Aorta (tissue), 5 donors: ENCODE results near the gene HSD3B7. TPM values are rescaled to one million over a fixed set of nuclear protein-coding genes. Genes with fewer than 3 reads are reported as not detected.

Source experiments
- ATAC-seq: fragments of 200-7000 bp; cut with Tn5 transposase; one replicate; pipeline ENCODE4 v1.9.1; 2022; ENCODE audit warnings: moderate library complexity; ENCODE audit not compliant: low FRiP score
- DNase-seq, 2 donors: peaks; one replicate each; pipeline ENCODE4 v3.0.0-alpha.2; 2020
- H3K27ac ChIP-seq, 2 donors: one replicate each; pipeline ENCODE4 v1.5.1; 2013; ENCODE audit warnings: low read length in 2 of 2, mild to moderate bottlenecking in 2 of 2, moderate library complexity in 2 of 2, control low read depth in 1 of 2, inconsistent platforms in 1 of 2, low read depth in 1 of 2
- H3K27me3 ChIP-seq, 2 donors: one replicate each; pipeline ENCODE4 v1.6.1; 2013; ENCODE audit warnings: control low read depth in 1 of 2, low read length in 1 of 2, mild to moderate bottlenecking in 1 of 2, moderate library complexity in 1 of 2; ENCODE audit not compliant: insufficient read depth in 2 of 2, control insufficient read depth in 1 of 2
- H3K36me3 ChIP-seq, 2 donors: one replicate each; pipeline ENCODE4 v1.6.1; 2013; ENCODE audit warnings: control low read depth in 1 of 2, low read length in 1 of 2, mild to moderate bottlenecking in 1 of 2; ENCODE audit not compliant: insufficient read depth in 2 of 2, control insufficient read depth in 1 of 2
- H3K4me1 ChIP-seq, 2 donors: one replicate each; pipeline ENCODE4 v1.6.1; 2013; ENCODE audit warnings: low read length in 2 of 2, control low read depth in 1 of 2, mild to moderate bottlenecking in 1 of 2, moderate library complexity in 1 of 2; ENCODE audit not compliant: insufficient read depth in 2 of 2, control insufficient read depth in 1 of 2
- H3K4me3 ChIP-seq, 2 donors: one replicate each; pipeline ENCODE4 v1.5.1; 2013; ENCODE audit warnings: low read length in 2 of 2, control low read depth in 1 of 2, mild to moderate bottlenecking in 1 of 2
- H3K9me3 ChIP-seq: one replicate; pipeline ENCODE4 v1.6.1; 2013; ENCODE audit warnings: mild to moderate bottlenecking, low read length; ENCODE audit not compliant: control insufficient read depth
- WGBS, 2 donors: extraction: QIAGEN DNeasy Blood & Tissue Kit; methylation state at CpG; one replicate each; pipeline ENCODE4 v1.1.7; 2013; 5-methylcytosine and 5-hydroxymethylcytosine counted together
- intact Hi-C, 2 donors: fragments of 100-400 bp; cut with DNase I; formaldehyde crosslinking; loops; one replicate each; pipeline versions ENCODE4 v1.14.2 to v1.15.0; 2022
- polyA plus RNA-seq, 2 donors: library from polyadenylated mRNA; stranded (reverse); fragments of 200-250 nt; gene quantifications; one replicate each; pipeline ENCODE4 v1.2.3, GENCODE V29; 2013
- total RNA-seq, 2 donors: library from RNA; stranded (reverse); fragmentation: NEBNext Ultra II Directional; extraction: Animal tissue kit (Norgen Biotek cat#: 25700); gene quantifications; one replicate each; pipeline ENCODE4 v1.2.1, GENCODE V29; 2021
- donor health status: healthy with polysubstance abuse.
- donor health status: Bipolar disorder and iron deficiency.
- donor health status: DM: no; HTN: no; CAD: no.
- donor health status: DM: no; HTN: no; CAD: no.
- donor health status: DM: yes; HTN: yes; CAD: no.

HSD3B7 gene
- total and polyA plus RNA-seq, 4 donors: 8.6 to 31.3 (median 12.0) TPM

DNA sequence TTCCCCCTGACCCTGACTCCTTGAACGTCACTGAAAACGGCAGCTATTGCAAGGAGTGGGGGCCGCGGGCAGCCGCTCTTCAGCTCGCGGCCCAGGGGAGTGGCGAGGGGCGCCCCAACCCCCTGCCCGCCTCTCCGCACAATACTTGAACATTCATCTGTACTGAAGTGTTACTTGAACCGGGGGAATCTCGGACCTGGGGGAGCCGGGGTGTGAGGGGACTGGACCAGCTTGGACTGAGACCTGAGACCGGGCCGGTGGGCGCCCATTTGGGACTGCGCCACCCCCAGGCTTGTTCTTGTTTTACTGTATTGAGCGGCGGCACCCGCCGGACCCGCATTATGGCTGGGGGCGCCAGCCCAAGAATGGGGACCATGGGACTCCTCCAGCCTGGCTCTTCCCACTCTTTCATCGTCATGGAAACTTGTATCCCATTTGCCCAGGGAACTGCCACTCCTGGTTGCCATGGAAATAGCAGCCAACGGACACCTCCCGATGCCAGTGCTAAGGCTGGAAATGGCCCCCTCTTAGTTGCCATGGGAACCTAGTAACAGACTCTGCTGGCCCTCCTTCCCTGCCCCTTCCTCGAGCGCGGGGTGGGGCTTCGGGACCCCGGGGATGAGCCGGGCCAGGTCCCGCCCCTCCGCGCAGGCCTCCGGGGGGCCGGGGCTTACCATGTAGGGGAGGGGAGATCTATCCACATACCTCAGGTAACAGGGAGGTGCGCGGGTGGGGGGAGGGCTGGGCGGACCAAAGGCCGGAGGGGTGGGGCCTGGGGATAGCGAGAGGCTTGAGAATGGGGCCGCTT lies 36.9 kb upstream of the HSD3B7 start:
- no peaks in the 10 kb centered on the region for H3K9me3 ChIP-seq
- ATAC-seq (peak; percentile 86), DNase-seq (peak; percentile 91 to 94)
- peak overlapping the region; percentile 73 to 78 for H3K4me3 ChIP-seq
- peaks cover 0 to 3% of the 10 kb centered on the region in 2 donors for H3K36me3 ChIP-seq
- H3K27ac ChIP-seq: no peak overlapping the region
- WGBS, 2 donors: 10 to 12% methylated on average over 43 to 44 of the region's 44 CpGs
- intact Hi-C loops: no loop called here
- no peaks in the 10 kb centered on the region for H3K4me1 ChIP-seq
- no peaks in the 10 kb centered on the region for H3K27me3 ChIP-seq

DNA sequence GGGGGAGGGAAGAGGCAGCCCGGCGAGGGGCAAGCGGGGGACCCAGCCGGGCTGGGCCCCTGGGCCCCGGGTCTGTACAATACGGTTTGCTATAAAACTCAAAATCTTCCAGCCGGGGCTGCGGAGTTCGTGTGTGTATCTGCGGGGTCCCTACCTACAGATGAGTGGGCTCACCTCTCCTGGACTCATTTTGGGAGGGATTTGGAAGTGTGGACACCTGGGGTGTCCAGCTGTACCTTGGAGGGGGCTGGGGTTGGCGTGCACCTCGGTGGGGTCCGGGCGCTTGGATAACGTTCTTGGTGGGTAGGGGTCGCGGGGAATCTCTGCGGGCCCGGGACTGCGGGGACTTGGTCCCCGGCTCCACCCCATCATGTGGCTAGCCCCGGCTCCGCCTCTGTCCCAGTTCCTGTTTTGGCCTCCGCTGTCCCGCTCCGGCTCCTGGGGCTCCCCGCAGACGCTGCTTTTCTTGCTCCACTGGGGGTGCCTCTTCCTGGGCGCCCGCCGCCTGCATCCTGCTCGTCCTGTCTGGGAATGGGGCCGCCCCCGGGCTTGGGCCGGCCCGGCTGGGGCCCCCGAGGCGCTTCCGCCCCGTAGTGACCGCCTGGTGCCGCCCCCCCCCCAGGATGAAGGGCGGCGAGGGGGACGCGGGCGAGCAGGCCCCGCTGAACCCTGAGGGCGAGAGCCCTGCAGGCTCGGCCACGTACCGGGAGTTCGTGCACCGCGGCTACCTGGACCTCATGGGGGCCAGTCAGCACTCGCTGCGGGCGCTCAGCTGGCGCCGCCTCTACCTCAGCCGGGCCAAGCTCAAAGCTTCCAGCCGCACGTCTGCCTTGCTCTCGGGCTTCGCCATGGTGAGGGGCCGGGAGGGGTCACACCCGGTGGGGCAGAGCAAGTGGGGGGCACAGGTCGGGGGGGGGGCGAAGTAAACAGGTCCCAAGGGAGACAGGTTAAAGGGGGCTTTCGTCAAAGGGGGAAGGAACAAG lies 36.0 kb upstream of the HSD3B7 start, which contains the start of gene ORAI3:
ORAI3 (plus strand) TSS at position 402 of the 983 bp plus-strand sequence; CDS start at position 624, 222 bp downstream.
- no peaks in the 10 kb centered on the region for H3K27me3 ChIP-seq
- 1% methylated on average over 45 to 70 of the region's 70 CpGs for WGBS, 2 donors
- DNase-seq: peak; percentile 93
- H3K27ac ChIP-seq: peak within 1 kb of the TSS in 1 of 2 donors; percentile 22
- no peaks in the 10 kb centered on the region for H3K9me3 ChIP-seq
- peak within 1 kb of the TSS; percentile 73 to 78 for H3K4me3 ChIP-seq
- H3K4me1 ChIP-seq: no peaks in the 10 kb centered on the region
- intact Hi-C loops: no loop called here
- peaks cover 0 to 3% of the 10 kb centered on the region in 2 donors for H3K36me3 ChIP-seq
- peak; percentile 83 for ATAC-seq

DNA sequence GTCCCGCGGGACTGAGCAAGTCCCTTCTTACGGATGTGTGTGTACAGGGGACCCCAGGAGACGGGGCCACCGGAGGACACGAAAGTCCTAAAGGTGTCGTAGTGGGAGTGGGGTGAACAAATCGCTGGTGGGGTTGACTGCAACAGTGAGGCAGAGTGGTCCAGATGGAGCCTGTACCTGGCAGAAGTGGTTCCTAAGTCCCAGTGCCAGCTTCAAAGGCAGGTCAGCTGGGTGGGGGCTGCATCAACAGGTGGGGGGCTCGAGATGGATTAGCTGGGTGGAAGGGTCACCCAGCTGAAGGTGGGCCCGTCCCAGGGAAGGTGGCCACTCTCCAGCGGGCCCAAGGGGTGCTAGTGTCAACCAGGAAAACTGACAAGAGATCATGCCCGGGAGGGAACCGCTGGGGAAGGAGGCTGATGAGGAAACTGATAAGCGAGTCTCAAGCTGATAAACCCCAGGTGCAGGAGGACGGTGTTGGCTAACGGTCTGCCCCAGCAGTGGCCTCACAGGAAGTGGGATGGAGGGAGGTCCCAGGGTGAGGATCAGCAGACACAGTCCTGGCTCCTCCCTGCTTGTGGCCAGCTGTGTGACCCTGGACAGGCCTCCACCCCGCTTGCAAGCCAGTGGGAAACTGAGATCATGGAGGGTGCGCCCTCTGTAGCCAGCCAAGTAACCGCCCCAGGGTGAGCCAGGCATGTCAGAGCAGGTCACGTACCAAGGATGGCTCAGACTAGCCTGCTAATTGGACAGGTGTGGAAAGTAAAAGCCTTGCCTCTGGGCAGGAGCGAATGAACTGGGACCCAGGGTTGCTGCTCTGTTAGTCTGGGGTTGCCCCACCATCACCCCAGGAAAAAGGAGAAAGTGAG lies 35.1 kb upstream of the HSD3B7 start:
- H3K27me3 ChIP-seq: no peaks in the 10 kb centered on the region
- H3K27ac ChIP-seq: peak overlapping the region in 1 of 2 donors; percentile 22
- no peaks in the 10 kb centered on the region for H3K9me3 ChIP-seq
- H3K36me3 ChIP-seq: peaks cover 0 to 3% of the 10 kb centered on the region in 2 donors
- 11% methylated on average over 21 of the region's 21 CpGs for WGBS, 2 donors
- no peaks in the 10 kb centered on the region for H3K4me1 ChIP-seq
- H3K4me3 ChIP-seq: peak overlapping the region; percentile 73 to 78
- DNase-seq: peak; percentile 88 to 93
- ATAC-seq: peak; percentile 55
- intact Hi-C loops: loop anchor here in 1 of 2 donors (10.0 kb wide), 1 partner anchor 125 kb away; the partner anchor contains the start of genes ZNF646 and ZNF668

DNA sequence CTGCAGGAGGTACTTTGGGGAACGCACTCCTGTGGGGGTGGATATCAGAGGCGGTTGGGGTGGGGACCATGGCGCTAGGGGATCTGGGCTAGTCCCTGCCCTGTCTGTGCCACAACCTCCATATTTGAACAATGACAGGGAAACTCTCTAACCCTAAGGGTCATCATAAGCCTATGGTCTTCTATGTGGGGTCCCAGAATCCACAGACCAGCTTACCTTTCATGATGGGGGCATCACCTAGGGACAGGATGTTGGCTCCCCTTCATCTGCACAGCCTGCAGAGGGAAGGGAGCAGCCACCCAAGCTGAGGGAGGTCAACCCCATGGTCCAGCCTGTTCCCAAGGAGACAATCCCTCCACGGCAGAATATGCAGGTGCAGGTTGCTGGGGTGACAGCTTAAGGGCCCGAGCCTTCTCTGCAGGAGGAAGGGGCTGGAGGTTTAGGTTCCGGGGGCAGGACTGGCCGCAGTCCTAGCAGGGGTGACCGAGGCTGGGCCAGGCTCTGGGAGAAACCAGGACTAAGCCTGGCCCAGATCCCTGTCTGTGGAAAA lies 34.4 kb upstream of the HSD3B7 start:
- ATAC-seq (no peak), DNase-seq (no peak)
- H3K9me3 ChIP-seq: no peaks in the 10 kb centered on the region
- no peak overlapping the region for H3K4me3 ChIP-seq
- H3K27me3 ChIP-seq: no peaks in the 10 kb centered on the region
- WGBS, 2 donors: 75 to 79% methylated on average over 8 of the region's 8 CpGs
- H3K4me1 ChIP-seq: no peaks in the 10 kb centered on the region
- intact Hi-C loops: loop anchor here in 1 of 2 donors (10.0 kb wide), 1 partner anchor 124 kb away; the partner anchor contains the start of genes ZNF646 and ZNF668
- no peak overlapping the region for H3K27ac ChIP-seq
- peaks cover 0 to 3% of the 10 kb centered on the region in 2 donors for H3K36me3 ChIP-seq

DNA sequence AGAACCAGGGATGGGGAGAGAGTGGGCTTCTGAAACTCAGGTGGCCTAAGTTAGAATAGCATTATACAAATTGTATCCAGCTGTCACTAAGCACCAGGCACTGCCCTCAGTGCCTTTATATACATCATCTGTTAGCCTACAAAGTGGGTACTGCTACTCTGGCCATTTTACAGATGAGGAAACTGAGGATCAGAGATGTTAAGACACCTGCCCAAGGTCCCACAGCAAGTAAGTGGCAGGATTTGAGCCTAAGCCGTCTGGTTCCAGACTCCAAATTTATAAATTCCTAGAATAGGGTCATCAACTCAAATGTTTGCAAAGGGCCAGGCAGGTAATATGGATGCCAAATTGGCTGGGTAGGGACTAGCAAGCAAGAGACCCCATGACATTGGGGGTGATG lies 33.8 kb upstream of the HSD3B7 start:
- Histone ChIP-seq H3K36me3 (peaks cover 0 to 3% of the 10 kb centered on the region in 2 donors), H3K27ac (peak overlapping the region in 1 of 2 donors; percentile 34), H3K27me3 (no peaks in the 10 kb centered on the region), H3K4me3 (no peak overlapping the region), H3K4me1 (no peaks in the 10 kb centered on the region), H3K9me3 (no peaks in the 10 kb centered on the region)
- intact Hi-C loops: loop anchor here in 1 of 2 donors (10.0 kb wide), 1 partner anchor 124 kb away; the partner anchor contains the start of genes ZNF646 and ZNF668
- 7 to 10% methylated on average over 1 of the region's 1 CpG for WGBS, 2 donors
- DNase-seq (no peak), ATAC-seq (no peak)

DNA sequence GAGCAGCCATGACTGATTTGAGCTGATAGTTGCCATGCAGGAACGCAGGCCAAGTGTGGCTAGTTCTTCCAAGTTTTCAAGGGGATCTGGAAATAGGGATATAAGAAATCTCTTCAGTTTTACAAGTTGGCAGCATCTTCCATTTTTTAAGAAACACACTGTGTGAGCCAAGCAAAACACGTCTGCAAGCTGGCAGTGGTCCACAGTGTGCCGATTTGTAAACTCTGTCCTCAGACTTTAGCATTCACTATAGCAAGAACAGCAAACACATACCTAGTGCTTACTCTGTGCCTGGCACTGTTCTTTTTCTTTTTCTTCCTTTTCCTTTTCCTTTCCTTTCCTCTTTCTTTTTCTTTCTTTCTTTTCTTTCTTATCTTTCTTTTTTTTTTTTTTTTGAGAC lies 33.3 kb upstream of the HSD3B7 start:
- 3 to 4% methylated on average over 3 of the region's 3 CpGs for WGBS, 2 donors
- no peak overlapping the region for H3K4me3 ChIP-seq
- no peak overlapping the region for H3K27ac ChIP-seq
- ATAC-seq (no peak), DNase-seq (peak; percentile 88 to 92)
- no peaks in the 10 kb centered on the region for H3K9me3 ChIP-seq
- no peaks in the 10 kb centered on the region for H3K4me1 ChIP-seq
- no peaks in the 10 kb centered on the region for H3K27me3 ChIP-seq
- peaks cover 0 to 2% of the 10 kb centered on the region in 2 donors for H3K36me3 ChIP-seq
- intact Hi-C loops: loop anchor here in 1 of 2 donors (10.0 kb wide), 1 partner anchor 123 kb away; the partner anchor contains the start of genes ZNF646 and ZNF668

DNA sequence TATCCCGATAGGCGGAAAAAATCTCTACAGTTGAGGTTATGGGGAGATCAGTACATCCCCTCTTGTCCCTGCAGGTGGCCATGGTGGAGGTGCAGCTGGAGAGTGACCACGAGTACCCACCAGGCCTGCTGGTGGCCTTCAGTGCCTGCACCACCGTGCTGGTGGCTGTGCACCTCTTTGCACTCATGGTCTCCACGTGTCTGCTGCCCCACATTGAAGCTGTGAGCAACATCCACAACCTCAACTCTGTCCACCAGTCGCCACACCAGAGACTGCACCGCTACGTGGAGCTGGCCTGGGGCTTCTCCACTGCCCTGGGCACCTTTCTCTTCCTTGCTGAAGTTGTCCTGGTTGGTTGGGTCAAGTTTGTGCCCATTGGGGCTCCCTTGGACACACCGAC lies 31.9 kb upstream of the HSD3B7 start:
- WGBS, 2 donors: 78 to 83% methylated on average over 9 of the region's 9 CpGs
- intact Hi-C loops: loop anchor here in 1 of 2 donors (10.0 kb wide), 1 partner anchor 122 kb away; the partner anchor contains the start of genes ZNF646 and ZNF668
- DNase-seq (no peak), ATAC-seq (no peak)
- Histone ChIP-seq H3K4me3 (no peak overlapping the region), H3K27ac (no peak overlapping the region), H3K36me3 (no peaks in the 10 kb centered on the region), H3K9me3 (no peaks in the 10 kb centered on the region), H3K27me3 (no peaks in the 10 kb centered on the region), H3K4me1 (no peaks in the 10 kb centered on the region)
